Measurements from ENCODE around the gene CDR2L.
"Not testable (repeated sequence)": the region's sequence is repeated elsewhere in the genome, so short reads cannot be mapped to it uniquely, and the experiment has no call there.

CDR2L gene

DNA sequence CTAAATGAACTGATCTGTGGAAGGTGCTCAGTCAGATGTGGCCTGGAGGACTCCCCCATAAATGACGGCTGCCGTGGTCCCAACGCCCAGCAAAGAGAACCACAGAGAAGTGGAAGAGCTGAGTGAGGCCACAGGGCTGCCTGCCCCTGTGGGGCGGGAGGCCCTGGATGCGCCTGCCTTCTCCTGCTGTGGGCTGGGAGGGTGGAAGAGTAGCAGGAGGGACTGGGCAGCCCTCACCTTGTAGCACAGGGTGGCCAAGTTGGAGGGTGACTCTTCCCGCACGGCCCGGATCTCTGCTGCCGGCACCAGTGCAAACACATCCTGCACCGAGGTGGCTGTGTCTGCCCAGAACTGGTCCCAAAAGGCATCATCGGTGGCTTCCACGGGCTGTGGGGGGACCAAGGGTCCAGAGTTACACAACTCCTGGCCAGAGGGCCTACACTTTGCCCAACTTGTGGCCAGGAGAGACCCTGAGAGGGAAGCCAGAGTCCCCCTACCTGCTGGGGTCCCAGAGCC, 23.1 kb upstream of the CDR2L start:
- in situ Hi-C loops (cut with MboI; ENCODE audit: low sequenced_read_pairs, unreplicated experiment): no loop called here
- TF ChIP-seq, protein P1, sequence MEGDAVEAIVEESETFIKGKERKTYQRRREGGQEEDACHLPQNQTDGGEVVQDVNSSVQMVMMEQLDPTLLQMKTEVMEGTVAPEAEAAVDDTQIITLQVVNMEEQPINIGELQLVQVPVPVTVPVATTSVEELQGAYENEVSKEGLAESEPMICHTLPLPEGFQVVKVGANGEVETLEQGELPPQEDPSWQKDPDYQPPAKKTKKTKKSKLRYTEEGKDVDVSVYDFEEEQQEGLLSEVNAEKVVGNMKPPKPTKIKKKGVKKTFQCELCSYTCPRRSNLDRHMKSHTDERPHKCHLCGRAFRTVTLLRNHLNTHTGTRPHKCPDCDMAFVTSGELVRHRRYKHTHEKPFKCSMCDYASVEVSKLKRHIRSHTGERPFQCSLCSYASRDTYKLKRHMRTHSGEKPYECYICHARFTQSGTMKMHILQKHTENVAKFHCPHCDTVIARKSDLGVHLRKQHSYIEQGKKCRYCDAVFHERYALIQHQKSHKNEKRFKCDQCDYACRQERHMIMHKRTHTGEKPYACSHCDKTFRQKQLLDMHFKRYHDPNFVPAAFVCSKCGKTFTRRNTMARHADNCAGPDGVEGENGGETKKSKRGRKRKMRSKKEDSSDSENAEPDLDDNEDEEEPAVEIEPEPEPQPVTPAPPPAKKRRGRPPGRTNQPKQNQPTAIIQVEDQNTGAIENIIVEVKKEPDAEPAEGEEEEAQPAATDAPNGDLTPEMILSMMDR (IDR thresholded peaks at IDR 0.05; ENCODE audit: borderline replicate concordance, control extremely low read depth, extremely low read depth, insufficient read depth, missing control alignments): no peak
- no peak for DNase-seq (ENCODE audit: low spot score)

DNA sequence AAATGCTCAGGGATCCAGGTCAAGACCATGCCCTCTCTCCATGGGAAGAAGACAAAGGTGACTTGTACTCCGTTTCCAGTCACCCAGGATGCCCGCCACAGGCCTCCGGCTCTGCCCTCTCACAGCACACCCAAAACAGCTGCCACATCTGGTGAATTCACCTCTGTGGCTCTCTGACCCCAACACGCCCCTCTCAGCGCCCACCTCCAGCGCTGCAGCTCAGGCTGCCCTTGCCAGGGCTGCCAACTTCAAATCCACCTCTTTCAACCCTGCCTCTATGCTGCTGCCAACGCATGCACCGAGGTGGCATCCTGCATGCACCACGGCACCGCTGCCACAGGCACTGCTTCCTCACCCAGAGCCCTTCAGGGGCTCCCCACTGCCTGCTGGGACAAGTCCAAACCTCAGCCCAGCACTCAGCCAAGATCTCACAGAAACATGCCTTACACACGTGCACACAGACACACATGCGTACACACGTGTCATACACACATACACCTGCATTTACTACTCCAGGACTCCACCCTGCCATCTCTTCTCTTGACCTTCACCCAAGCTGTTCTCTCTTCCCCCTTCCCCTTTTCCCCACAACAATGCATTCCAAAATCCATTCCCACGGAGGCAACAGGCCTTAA, 22.3 kb upstream of the CDR2L start:
- in situ Hi-C loops (cut with MboI; ENCODE audit: low sequenced_read_pairs, unreplicated experiment): no loop called here
- TF ChIP-seq, protein P1 (IDR thresholded peaks at IDR 0.05; ENCODE audit: borderline replicate concordance, control extremely low read depth, extremely low read depth, insufficient read depth, missing control alignments): no peak
- no peak for DNase-seq (ENCODE audit: low spot score)

DNA sequence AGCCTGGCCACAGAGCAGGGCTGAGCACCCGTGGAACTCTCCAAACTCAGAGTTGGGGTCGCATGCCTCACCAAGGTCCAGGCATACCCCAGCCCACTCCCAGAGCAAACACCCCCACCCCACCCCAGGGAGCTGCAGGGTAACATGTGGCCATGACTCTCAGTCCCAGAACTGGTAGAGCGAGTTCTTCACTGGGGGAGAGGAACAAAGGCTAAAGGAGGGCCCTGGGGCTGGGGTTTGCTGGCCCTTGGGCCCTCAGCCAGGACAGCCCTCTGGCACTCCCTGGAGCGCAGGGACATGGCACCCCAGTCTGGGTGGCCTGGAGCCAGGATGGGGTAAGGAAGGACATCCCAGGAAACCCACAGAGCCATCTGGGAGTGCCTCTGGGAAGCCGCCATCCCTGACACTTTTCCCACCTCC, 19.1 kb upstream of the CDR2L start:
- TF ChIP-seq, protein P1 (IDR thresholded peaks at IDR 0.05; ENCODE audit: borderline replicate concordance, control extremely low read depth, extremely low read depth, insufficient read depth, missing control alignments): no peak
- in situ Hi-C loops (cut with MboI; ENCODE audit: low sequenced_read_pairs, unreplicated experiment): no loop called here

DNA sequence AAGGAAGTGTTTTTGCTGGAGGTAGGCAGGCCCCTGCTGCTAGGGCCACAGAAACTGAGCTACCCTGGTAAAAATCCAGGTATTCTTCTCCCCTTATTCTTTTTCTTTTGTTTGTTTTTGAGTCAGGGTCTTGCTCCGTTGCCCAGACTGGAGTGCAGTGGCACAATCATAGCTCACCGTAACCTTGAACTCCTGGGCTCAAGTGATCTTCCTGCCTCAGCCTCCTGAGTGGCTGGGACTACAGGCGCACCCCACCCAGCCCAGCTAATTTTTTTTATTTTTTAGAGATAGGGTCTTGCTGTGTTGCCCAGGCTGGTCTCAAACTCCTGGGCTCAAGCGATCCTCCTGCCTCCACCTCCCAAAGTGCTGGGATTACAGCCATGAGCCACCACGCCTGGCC, 17.9 kb upstream of the CDR2L start:
- DNase-seq (ENCODE audit: low spot score); in situ Hi-C loops (cut with MboI; ENCODE audit: low sequenced_read_pairs, unreplicated experiment): not testable (repeated sequence)

More for the DNA sequence above, 19.1 kb upstream of the CDR2L start:
- DNase-seq (ENCODE audit: low spot score): no peak

DNA sequence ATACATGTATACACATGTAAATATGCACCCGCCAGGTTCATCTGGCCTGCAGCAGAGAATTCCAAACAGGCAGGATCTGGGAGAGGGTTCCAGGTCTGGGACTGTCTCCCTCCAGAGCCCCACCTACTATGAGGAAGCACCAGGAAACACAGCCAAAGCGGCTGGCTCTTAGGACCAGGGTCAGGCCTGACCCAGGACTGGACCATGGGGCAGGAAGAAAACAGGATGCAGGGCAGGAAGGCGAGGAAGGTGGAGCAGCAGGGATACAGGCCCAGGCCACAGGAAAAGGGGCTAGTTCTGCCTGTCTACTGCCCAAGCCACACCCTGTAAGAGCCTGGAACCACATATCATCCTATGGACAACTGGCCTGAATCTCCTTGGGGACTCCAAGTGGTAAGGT, 17.0 kb upstream of the CDR2L start:
- in situ Hi-C loops (cut with MboI; ENCODE audit: low sequenced_read_pairs, unreplicated experiment): no loop called here
- no peak for DNase-seq (ENCODE audit: low spot score)
- TF ChIP-seq, protein P1 (IDR thresholded peaks at IDR 0.05; ENCODE audit: borderline replicate concordance, control extremely low read depth, extremely low read depth, insufficient read depth, missing control alignments): no peak

DNA sequence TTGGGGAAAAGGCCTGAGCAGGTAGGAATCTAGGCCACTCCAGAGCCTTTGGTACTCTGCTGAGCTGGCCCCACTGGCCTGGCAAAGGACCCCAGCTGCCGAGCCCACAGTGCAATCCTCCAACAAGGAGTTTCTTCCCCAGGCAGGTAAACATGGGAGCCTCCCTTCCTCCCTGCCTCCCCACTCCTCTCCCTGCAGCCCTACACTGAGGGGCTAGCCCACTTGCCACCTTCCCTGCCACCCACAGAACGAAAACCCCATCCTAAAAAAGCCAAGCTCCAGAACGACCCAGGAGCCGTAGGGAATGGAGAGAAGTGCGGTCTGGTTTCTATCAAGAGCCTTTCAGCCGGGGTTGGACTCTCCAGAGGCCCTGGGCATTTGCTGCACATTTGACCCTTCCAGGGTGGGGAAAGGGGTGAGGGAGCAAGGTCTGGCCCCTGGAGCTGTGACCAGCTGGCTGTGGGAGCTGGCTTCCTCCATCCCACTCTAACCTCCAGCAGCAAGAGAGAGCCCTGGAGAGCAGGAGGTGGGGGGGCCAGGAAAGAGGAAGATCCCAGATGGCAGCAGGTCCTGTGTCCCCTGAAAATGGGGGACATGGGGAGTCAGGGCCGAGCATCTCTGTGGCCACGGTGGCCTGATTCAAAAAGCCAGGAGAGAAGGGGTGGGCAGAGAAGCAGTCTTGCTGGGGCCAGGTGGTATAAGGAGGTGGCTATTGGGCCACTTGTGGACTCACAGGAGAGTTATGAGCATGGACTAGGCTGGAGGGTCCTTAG, 16.2 kb upstream of the CDR2L start:
- DNase-seq (ENCODE audit: low spot score): no peak
- TF ChIP-seq, protein P1 (IDR thresholded peaks at IDR 0.05; ENCODE audit: borderline replicate concordance, control extremely low read depth, extremely low read depth, insufficient read depth, missing control alignments): no peak
- in situ Hi-C loops (cut with MboI; ENCODE audit: low sequenced_read_pairs, unreplicated experiment): no loop called here

DNA sequence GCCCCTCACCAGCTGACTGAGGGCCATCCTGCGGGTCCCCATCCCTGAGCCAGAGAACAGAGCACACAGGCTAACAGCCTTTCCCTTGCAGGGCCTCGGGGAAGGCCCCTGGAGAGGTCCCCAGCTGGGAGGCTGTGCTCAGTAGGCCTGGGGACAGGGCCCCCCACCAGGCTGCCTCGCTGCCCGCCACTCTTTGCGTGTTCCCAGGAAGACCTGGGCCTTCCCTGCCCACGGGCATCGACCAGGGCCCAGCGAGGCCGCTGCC, 15.7 kb upstream of the CDR2L start:
- TF ChIP-seq, protein P1 (IDR thresholded peaks at IDR 0.05; ENCODE audit: borderline replicate concordance, control extremely low read depth, extremely low read depth, insufficient read depth, missing control alignments): no peak
- in situ Hi-C loops (cut with MboI; ENCODE audit: low sequenced_read_pairs, unreplicated experiment): no loop called here
- DNase-seq (ENCODE audit: low spot score): no peak
